OCI-LY1 (cell line): ENCODE results near the gene KCNN4.
A peak's percentile ranks its signal among the peaks of the same experiment; 100 is the strongest.

ENCODE experiments used
- H2AFZ ChIP-seq: fragments of 200-600 bp; sonication (generic), shearing (Covaris generic); 2 replicates; pipeline ENCODE4 v1.6.0; 2014; ENCODE audit warnings: antibody characterized with exemption, mild to moderate bottlenecking, low read length
- H3F3A ChIP-seq: fragments of 200-600 bp; sonication (generic), shearing (Covaris generic); 2 replicates; pipeline ENCODE4 v1.6.0; 2014; ENCODE audit warnings: mild to moderate bottlenecking, antibody characterized with exemption, low read length, moderate library complexity; ENCODE audit not compliant: insufficient read depth
- H3K27ac ChIP-seq: fragments of 200-600 bp; sonication (generic); 2 replicates; pipeline ENCODE4 v1.5.1; 2014; ENCODE audit warnings: low read length, mixed run types, mild to moderate bottlenecking, low read depth; ENCODE audit not compliant: poor library complexity, severe bottlenecking
- H3K27me3 ChIP-seq: fragments of 200-600 bp; sonication (generic); 2 replicates; pipeline ENCODE4 v1.6.0; 2014; ENCODE audit warnings: antibody characterized with exemption, mild to moderate bottlenecking, low read length, moderate library complexity; ENCODE audit not compliant: insufficient read depth
- H3K36me3 ChIP-seq: fragments of 200-600 bp; sonication (generic); 2 replicates; pipeline ENCODE4 v1.6.1; 2014; ENCODE audit warnings: mild to moderate bottlenecking, antibody characterized with exemption, low read length, moderate library complexity, mixed read lengths; ENCODE audit not compliant: insufficient read depth
- H3K4me1 ChIP-seq: fragments of 200-600 bp; sonication (generic); 2 replicates; pipeline ENCODE4 v1.5.1; 2014; ENCODE audit warnings: mild to moderate bottlenecking, low read length, moderate library complexity; ENCODE audit not compliant: insufficient read depth, severe bottlenecking
- H3K4me2 ChIP-seq: fragments of 200-600 bp; sonication (generic), shearing (Covaris generic); 2 replicates; pipeline ENCODE4 v1.6.1; 2014; ENCODE audit warnings: low read length
- H3K4me3 ChIP-seq: fragments of 200-600 bp; sonication (generic); 2 replicates; pipeline ENCODE4 v1.5.1; 2014; ENCODE audit warnings: low read length, low read depth, mild to moderate bottlenecking, mixed read lengths; ENCODE audit not compliant: poor library complexity, severe bottlenecking
- H3K79me2 ChIP-seq: fragments of 200-600 bp; shearing (Covaris generic); 2 replicates; pipeline ENCODE4 v1.6.1; 2016; ENCODE audit warnings: mixed run types, low read length, mixed read lengths; ENCODE audit not compliant: insufficient read depth
- H3K9ac ChIP-seq: fragments of 200-600 bp; sonication (generic), shearing (Covaris generic); 2 replicates; pipeline ENCODE4 v1.6.1; 2014; ENCODE audit warnings: mild to moderate bottlenecking, low read length, mixed read lengths
- H3K9me2 ChIP-seq: fragments of 200-600 bp; sonication (generic), shearing (Covaris generic); 2 replicates; pipeline ENCODE4 v1.6.1; 2014; ENCODE audit warnings: low read depth, mild to moderate bottlenecking, low read length, mixed read lengths
- H3K9me3 ChIP-seq: fragments of 200-600 bp; shearing (Covaris generic); 2 replicates; pipeline ENCODE4 v1.6.1; 2014; ENCODE audit warnings: low read length, mixed read lengths
- H4K20me1 ChIP-seq: fragments of 200-600 bp; sonication (generic), shearing (Covaris generic); 2 replicates; pipeline ENCODE4 v1.6.0; 2016; ENCODE audit warnings: mild to moderate bottlenecking, low read length; ENCODE audit not compliant: insufficient read depth
- EZH2 ChIP-seq: fragments of 200-600 bp; sonication (generic), shearing (Covaris generic); IDR thresholded peaks from 2 replicates; pipeline ENCODE4 v1.8.0; 2017; ENCODE audit warnings: borderline replicate concordance, mixed run types, mild to moderate bottlenecking, antibody characterized with exemption, low read length, moderate library complexity, mixed read lengths
- TF ChIP-seq, protein P1 (sequence below): fragments of 200-600 bp; sonication (generic), shearing (Covaris generic); IDR thresholded peaks from 2 replicates; pipeline ENCODE4 v1.5.1; 2017; ENCODE audit warnings: mild to moderate bottlenecking, antibody characterized with exemption, low read length, moderate library complexity, mixed read lengths

The KCNN4 gene

DNA sequence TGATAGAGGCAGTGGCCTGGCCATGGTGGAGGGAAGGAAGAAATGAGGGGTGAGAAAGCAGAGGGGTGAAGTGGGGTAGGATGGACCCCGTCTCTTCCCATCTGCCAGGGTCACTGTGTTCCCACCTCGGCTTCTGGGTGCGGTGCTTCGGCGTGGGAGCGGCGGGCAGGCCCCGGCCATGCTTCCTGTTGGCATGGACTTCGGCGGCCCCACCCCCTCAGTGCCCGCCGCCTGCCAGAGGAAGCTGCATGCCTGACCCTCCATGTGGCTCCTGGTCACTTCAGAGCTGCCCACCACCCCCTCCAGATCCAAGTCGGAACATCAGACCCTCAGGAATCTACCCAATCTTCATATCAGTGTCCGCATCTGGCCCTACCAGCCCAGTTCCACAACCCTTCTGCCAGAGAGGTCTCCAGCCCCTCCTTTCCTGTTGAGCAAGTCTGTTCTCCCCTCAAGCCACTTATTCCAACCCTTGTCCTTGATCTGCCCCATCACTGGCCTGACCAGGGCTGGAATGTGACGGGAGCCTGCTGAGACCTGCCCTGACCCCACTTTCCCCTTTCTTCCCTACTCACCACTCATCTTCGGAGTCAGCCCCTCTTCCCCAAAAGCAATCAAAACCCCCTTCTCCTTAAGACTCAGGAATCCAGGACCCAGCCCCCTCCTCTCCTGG, 1.5 kb downstream of the KCNN4 start:
- Histone ChIP-seq H3F3A (peaks cover 3% of the 10 kb centered on the region; the same call in 1 of the 2 replicates), H2AFZ (no peak overlapping the region), H3K27ac (peak overlapping the region; percentile 98), H3K79me2 (no peaks in the 10 kb centered on the region), H3K9me2 (no peaks in the 10 kb centered on the region), H3K4me3 (peak overlapping the region; percentile 70), H3K27me3 (no peaks in the 10 kb centered on the region), H4K20me1 (no peaks in the 10 kb centered on the region), H3K9me3 (no peaks in the 10 kb centered on the region), H3K9ac (peak overlapping the region; percentile 81), H3K36me3 (no peaks in the 10 kb centered on the region), H3K4me2 (peak overlapping the region; percentile 85), H3K4me1 (peaks cover 79% of the 10 kb centered on the region)
- TF ChIP-seq, protein P1, sequence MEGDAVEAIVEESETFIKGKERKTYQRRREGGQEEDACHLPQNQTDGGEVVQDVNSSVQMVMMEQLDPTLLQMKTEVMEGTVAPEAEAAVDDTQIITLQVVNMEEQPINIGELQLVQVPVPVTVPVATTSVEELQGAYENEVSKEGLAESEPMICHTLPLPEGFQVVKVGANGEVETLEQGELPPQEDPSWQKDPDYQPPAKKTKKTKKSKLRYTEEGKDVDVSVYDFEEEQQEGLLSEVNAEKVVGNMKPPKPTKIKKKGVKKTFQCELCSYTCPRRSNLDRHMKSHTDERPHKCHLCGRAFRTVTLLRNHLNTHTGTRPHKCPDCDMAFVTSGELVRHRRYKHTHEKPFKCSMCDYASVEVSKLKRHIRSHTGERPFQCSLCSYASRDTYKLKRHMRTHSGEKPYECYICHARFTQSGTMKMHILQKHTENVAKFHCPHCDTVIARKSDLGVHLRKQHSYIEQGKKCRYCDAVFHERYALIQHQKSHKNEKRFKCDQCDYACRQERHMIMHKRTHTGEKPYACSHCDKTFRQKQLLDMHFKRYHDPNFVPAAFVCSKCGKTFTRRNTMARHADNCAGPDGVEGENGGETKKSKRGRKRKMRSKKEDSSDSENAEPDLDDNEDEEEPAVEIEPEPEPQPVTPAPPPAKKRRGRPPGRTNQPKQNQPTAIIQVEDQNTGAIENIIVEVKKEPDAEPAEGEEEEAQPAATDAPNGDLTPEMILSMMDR: no peak
- TF ChIP-seq EZH2: no peak

DNA sequence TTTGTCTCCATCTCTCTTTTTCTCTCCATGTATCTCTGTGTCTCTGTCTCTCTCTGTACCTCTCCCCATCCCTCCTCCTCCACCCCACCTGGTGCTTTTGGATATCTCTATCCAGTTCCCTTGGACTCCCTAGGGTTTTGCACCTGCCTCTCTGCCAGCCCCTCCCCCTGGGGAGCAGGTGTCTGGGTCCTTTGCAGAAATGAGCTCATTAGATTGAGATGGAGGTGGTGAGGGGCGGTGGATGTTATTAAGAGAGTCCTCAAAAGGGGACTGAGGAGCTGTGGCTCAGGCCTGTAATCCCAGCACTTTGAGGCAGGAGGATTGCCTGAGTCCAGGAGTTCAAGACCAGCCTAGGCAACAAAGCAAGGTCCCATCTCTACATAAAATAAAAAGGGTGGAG, 2.1 kb downstream of the KCNN4 start:
- no peaks in the 10 kb centered on the region for H3K79me2 ChIP-seq
- peaks cover 73% of the 10 kb centered on the region for H3K4me1 ChIP-seq
- H4K20me1 ChIP-seq: no peaks in the 10 kb centered on the region
- no peaks in the 10 kb centered on the region for H3K9me2 ChIP-seq
- H3K36me3 ChIP-seq: peaks cover 6% of the 10 kb centered on the region; the same call in 1 of the 2 replicates
- H3K4me2 ChIP-seq: peak overlapping the region; percentile 85
- no peaks in the 10 kb centered on the region for H3K27me3 ChIP-seq
- peak overlapping the region; percentile 81 for H3K9ac ChIP-seq
- H3K27ac ChIP-seq: peak overlapping the region; percentile 98
- H2AFZ ChIP-seq: no peak overlapping the region
- peaks cover 2% of the 10 kb centered on the region; the same call in 1 of the 2 replicates for H3F3A ChIP-seq
- TF ChIP-seq, protein P1: no peak
- no peak for TF ChIP-seq EZH2
- no peaks in the 10 kb centered on the region for H3K9me3 ChIP-seq
- H3K4me3 ChIP-seq: peak overlapping the region; percentile 70

DNA sequence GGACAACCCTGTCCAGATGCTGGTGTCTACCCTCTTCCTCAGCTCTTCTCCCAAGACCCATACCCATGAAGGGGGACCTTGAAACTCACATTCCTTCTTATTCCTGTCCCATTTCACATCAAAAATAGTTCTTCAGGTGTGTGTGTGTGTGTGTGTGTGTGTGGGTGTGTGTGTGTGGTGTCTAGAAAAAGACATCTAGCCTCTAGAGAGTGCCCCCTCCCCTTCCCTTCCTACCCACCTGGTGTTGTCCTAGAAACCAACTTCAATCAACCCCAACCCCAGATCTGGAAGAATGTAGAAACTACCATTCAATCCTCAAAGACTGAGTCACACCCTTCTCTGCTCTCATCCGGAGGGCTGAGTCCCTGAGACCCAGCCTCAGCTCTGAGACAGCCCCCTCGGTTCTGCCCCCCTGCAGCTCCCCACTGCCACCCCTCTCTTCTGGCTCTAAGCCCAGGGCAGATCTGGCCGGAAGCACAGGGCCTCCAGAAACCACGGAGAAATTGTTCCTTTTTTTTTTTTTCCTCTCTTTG, 3.5 kb downstream of the KCNN4 start:
- peak overlapping the region; percentile 98 for H3K27ac ChIP-seq
- H3K9me3 ChIP-seq: no peaks in the 10 kb centered on the region
- H3K27me3 ChIP-seq: no peaks in the 10 kb centered on the region
- H3K9ac ChIP-seq: peak overlapping the region; percentile 14; the same call in 1 of the 2 replicates
- no peak for TF ChIP-seq EZH2
- TF ChIP-seq, protein P1: no peak
- peaks cover 59% of the 10 kb centered on the region for H3K4me1 ChIP-seq
- H3F3A ChIP-seq: no peaks in the 10 kb centered on the region
- H3K4me3 ChIP-seq: peak overlapping the region; percentile 37
- H3K36me3 ChIP-seq: peaks cover 16% of the 10 kb centered on the region; the same call in 1 of the 2 replicates
- no peaks in the 10 kb centered on the region for H4K20me1 ChIP-seq
- no peak overlapping the region for H2AFZ ChIP-seq
- peak overlapping the region; percentile 85 for H3K4me2 ChIP-seq
- H3K79me2 ChIP-seq: no peaks in the 10 kb centered on the region
- H3K9me2 ChIP-seq: no peaks in the 10 kb centered on the region
